Nucleus accumbens (tissue), 56 donors: ENCODE measurements around the gene RAD23A.

Experiments
- DNase-seq, 56 donors: peaks; one replicate each; lab custom pipeline; 2025; lab: John Stamatoyannopoulos, UW

Gene RAD23A

DNA sequence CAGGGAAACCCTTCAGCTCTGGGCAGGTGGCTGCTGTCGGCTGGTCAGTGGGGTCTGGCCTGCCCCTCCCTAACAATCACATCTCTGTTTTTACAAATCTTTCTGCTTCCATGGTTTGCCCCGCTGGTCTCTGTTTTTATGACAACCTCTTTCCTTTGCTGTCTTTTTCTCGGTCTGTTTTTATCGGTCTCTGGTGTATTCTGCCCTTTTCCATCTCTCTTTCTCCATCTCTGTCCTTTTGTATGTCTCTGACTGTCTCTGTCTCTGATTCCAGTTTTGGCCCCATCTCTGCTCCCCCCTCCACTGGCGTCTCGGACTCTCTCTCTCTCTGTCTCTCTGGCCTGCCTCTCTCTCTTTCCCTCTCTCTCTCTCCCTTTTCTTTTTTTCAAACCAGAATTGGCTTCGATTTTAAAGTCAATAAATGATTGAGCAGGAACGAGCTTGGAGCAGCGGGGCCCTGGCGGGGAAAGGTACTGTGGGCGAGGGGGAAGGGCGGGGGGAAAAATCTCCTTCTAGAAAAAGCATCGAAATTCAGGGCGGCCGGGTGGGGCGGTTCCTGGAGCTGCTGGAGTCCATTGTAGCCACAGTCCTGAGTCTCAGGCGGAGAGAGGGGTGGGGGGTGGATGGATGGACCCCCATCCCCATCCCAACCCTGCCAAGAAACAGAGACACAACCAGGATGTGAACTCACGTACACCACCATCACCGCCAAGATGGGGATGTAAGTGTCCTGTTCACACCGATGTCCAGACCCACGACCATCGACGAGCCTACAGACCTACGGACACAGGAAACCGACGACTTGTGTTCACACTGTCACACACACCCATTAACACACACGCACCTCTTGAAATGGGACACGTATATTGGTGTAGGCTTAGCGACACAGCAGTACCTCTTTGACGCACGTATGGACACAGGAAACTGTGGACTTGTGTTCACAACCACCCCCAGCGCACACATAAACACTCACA lies 52.6 kb downstream of the RAD23A start:
- DNase-seq, result no peak

DNA sequence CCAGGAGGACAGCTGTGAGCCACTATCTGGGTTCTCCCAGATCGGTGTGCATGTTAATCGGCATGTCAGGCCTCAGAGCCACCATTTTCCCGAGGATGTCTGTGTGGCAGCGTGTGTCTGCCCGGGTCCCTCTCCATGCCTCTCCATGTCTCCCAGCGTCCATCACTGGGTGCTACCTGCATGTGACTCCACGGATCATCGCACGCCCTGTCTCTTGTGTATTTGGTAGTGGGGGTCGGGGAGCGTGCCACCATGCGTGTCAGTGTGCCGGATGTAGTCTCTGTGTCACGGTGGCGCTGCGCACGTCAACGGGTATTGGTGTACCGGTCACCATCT lies 55.5 kb downstream of the RAD23A start:
- no peak for DNase-seq

DNA sequence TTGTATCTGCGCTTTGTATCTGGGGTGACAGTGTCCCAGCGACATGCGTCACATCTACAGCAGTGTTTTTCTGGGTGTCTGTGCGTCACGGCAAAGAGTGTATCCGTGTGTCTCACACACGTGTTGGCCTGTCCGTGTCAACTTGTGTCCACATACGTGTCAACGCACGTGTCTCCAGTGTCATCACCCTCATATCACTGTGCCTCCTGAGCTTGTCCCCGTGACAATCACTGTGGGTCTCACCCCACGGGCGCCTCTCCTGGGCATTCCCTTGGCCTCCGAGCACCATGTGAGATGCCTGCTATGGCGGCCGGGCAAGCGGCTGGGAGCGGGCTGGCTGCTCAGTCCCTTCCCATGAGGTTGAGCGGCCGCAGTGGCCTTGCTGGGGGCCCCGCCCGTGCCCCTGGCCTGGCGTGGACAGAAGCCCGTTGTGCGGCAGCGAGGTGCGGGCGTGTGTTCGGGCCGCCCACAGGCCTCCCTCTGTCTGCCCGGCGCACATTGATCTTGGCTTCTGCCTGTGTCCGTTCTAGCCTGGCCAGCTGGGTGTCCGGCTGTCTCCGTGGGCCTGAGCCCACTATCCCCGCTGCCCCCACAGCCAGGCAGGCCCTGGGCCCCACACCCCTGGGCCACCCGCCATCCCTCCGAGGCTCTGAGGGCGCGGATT lies 56.0 kb downstream of the RAD23A start:
- DNase-seq, result peak in 51 of 56 donors; percentile 47 to 95 (median 84)

DNA sequence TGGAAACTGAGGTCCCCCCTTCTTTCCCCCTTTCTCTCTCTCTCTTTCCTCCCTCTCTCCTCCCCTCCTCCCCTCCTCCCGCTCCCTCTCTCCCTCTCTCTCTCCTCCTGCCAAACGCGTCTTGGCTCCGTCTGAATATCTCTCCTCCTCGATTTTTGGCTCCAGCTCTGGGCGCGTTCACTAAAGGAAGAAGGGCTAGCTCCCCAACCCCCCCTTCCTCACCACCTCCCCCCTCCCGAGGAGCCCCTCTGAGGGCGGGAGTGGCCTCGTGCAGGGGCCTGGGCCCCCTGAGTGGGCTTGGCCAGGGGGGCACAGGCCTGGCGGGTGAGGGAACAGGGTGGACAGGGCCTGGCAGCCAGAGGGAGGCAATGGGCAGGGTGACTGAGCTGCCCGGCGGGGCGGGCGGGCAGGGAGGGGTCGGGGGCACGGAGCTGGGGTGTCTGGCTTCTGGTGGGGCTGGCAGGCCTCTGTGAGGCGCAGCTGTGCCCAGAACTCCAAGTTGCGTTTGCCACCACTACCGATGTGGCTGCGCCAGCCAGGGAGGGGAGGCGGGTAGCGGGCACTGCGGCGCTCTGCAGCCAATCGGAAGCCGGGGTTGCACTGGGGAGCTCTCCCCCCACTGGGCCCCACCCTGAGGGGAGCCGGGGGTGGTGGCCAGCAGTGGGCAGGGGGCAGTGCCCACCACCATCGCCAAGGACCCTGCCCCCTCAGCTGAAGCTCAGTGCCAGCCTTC lies 56.7 kb downstream of the RAD23A start:
- DNase-seq, result peak in 54 of 56 donors; percentile 35 to 96 (median 91)

DNA sequence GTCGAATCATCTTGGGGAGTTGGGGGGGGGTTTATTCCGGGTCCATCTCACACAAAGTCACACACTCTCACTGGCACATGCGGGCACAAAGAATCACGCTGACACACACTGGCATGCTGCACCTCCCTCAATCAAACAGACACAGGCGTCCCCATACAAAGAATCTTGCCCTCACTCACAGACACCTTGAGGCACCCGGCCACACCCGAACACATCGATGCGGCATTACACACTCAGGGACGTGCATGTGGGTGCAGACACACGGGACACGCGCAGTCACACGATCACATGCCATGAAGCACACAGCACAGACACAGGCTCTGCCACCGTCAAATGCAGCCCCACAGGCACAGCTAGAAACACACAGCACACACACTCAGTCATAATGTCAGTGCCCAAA lies 57.4 kb downstream of the RAD23A start:
- peak in 13 of 56 donors; percentile 29 to 70 (median 54) for DNase-seq
